GM18861 (cell line): Measurements from ENCODE around the gene NUTM2F.
"Not testable (repeated sequence)": the region's sequence is repeated elsewhere in the genome, so short reads cannot be mapped to it uniquely, and the experiment has no call there.

Experiments
- ATAC-seq: cut with Tn5 transposase; IDR thresholded peaks from one replicate; pipeline ENCODE4 v1.9.1; 2021; ENCODE audit not compliant: unreplicated experiment

Gene NUTM2F

GRCh38 chr9:94328544-94328943 lies at the start of gene NUTM2F:
Gene NUTM2F (minus strand): TSS chr9:94328644. CDS start chr9:94328623, 21 bp downstream.
- not testable (repeated sequence) for ATAC-seq

GRCh38 chr9:94375197-94375596 lies 46.8 kb upstream of the NUTM2F start:
- ATAC-seq = peak; percentile 31

GRCh38 chr9:94374176-94375056 lies 46.0 kb upstream of the NUTM2F start:
- peak; percentile 76 for ATAC-seq

- ATAC-seq = not testable (repeated sequence)
These were observed 45.3 kb upstream of the NUTM2F start for GRCh38 chr9:94373779-94374175.

- not testable (repeated sequence) for ATAC-seq
These were observed 41.8 kb upstream of the NUTM2F start for GRCh38 chr9:94370266-94370665.

GRCh38 chr9:94364093-94364614 lies 35.7 kb upstream of the NUTM2F start:
- ATAC-seq = not testable (repeated sequence)

GRCh38 chr9:94357158-94357557 lies 28.7 kb upstream of the NUTM2F start:
- not testable (repeated sequence) for ATAC-seq

- ATAC-seq = not testable (repeated sequence)
These were observed 23.7 kb upstream of the NUTM2F start for GRCh38 chr9:94351901-94352723.

GRCh38 chr9:94348754-94349153 lies 20.3 kb upstream of the NUTM2F start:
- ATAC-seq = not testable (repeated sequence)

GRCh38 chr9:94347451-94347850 lies 19.0 kb upstream of the NUTM2F start:
- not testable (repeated sequence) for ATAC-seq

GRCh38 chr9:94341703-94342102 lies 13.3 kb upstream of the NUTM2F start:
- not testable (repeated sequence) for ATAC-seq

GRCh38 chr9:94340750-94341149 lies 12.3 kb upstream of the NUTM2F start:
- ATAC-seq = not testable (repeated sequence)

GRCh38 chr9:94339657-94340056 lies 11.2 kb upstream of the NUTM2F start:
- ATAC-seq = not testable (repeated sequence)

GRCh38 chr9:94338723-94339122 lies 10.3 kb upstream of the NUTM2F start:
- not testable (repeated sequence) for ATAC-seq

- ATAC-seq = not testable (repeated sequence)
These were observed 8.0 kb upstream of the NUTM2F start for GRCh38 chr9:94336445-94336844.

GRCh38 chr9:94325583-94325982 lies 2.9 kb downstream of the NUTM2F start:
- not testable (repeated sequence) for ATAC-seq

- ATAC-seq = not testable (repeated sequence)
These were observed 5.2 kb downstream of the NUTM2F start for GRCh38 chr9:94323153-94323798.

GRCh38 chr9:94322342-94322940 lies 6.0 kb downstream of the NUTM2F start:
- not testable (repeated sequence) for ATAC-seq

GRCh38 chr9:94317949-94318657 lies 10.3 kb downstream of the NUTM2F start:
- not testable (repeated sequence) for ATAC-seq

- peak; percentile 48 for ATAC-seq
These were observed 12.2 kb downstream of the NUTM2F start for GRCh38 chr9:94316236-94316635.
